ENCODE results near the gene DDIT4.

DNA sequence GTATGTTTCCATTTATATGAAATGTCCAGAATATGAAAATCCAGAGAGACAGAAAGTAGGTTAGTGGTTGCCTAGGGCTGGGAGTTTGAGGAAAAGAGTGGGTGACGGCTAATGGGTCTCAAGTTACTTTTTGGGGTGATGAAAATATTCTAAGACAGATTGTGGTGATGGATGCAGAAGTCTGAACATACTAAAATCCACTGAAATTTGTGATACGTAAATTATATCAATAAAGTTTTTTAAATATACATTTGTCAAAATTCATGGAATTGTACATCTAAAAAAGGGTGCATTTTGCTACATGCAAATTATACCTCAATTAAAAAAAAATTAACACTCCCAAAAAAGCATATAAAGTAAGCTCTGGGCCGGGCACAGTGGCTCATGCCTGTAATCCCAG lies 9.4 kb downstream of the DDIT4 start:
- no peak for TF ChIP-seq ZNF8 (CRISPR knock-in tag; IDR thresholded peaks at IDR 0.05)
- no peak for TF ChIP-seq PATZ1 (CRISPR knock-in tag; IDR thresholded peaks at IDR 0.05; ENCODE audit: borderline replicate concordance)
- no peak for TF ChIP-seq RARB (CRISPR knock-in tag; IDR thresholded peaks at IDR 0.05)
- no peak for TF ChIP-seq BACH2 (CRISPR knock-in tag; IDR thresholded peaks at IDR 0.05; ENCODE audit: borderline replicate concordance)
- no peak for TF ChIP-seq ZFP30 (CRISPR knock-in tag; IDR thresholded peaks at IDR 0.05)
- no peak for TF ChIP-seq ZFP3 (CRISPR knock-in tag; IDR thresholded peaks at IDR 0.05)

Data from SK-N-SH treated with all-trans-retinoic acid at 6 μM for 48 hours (cell line).